HCT116 (cell line): Measurements from ENCODE around the gene NFIA.

Experiments used
- EZH2 ChIP-seq: fragments of 200-600 bp; sonication (generic); IDR thresholded peaks from 2 replicates; pipeline ENCODE4 v1.6.1; 2017; ENCODE audit warnings: antibody characterized with exemption, mixed run types
- MAX ChIP-seq: IDR thresholded peaks from 2 replicates; pipeline ENCODE4 v1.6.1; 2012
- POLR2A ChIP-seq: IDR thresholded peaks from 2 replicates; pipeline ENCODE4 v1.7.0; 2011; ENCODE audit warnings: borderline replicate concordance; ENCODE audit not compliant: insufficient read depth, insufficient read length; ENCODE audit errors: extremely low read depth
- POLR2AphosphoS5 ChIP-seq: IDR thresholded peaks from 2 replicates; pipeline ENCODE4 v1.6.1; 2011; ENCODE audit warnings: mild to moderate bottlenecking, low read depth, low read length, moderate library complexity
- TF ChIP-seq, protein P1 (sequence below), 3 experiments: fragments of 200-600 bp in 1 of 3; sonication (generic) in 1 of 3; IDR thresholded peaks in 2 of 3; conservative IDR thresholded peaks in 1 of 3; 2 replicates each; pipeline ENCODE4 v1.5.1; 2012 to 2017; ENCODE audit warnings: low read depth in 2 of 3, low read length in 2 of 3, antibody characterized with exemption in 1 of 3, borderline replicate concordance in 1 of 3, control low read depth in 1 of 3, mild to moderate bottlenecking in 1 of 3, mixed read lengths in 1 of 3, mixed run types in 1 of 3, moderate library complexity in 1 of 3; ENCODE audit not compliant: insufficient read depth in 1 of 3

DNA sequence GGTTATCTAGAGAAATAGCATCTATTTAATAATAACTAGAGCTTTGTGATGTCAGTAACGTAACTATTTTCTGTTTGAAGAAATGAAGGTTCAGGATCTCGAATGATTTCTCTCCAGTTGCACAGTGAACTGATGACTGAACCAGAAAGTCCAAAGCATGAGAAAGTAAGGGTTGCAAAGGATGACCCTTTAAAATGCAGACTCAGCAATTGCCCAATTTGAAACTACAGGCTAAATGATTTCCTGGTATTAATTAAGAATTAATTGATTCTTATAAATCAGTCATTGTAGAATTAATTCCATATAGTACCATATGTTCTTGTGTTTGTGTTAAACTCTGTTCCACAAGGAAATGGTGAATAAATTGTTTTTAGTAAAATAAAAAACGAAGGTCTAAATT, 318.6 kb downstream of the NFIA start:
- no peak for TF ChIP-seq EZH2
- TF ChIP-seq POLR2A, result no peak
- TF ChIP-seq POLR2AphosphoS5, result no peak
- no peak for TF ChIP-seq MAX
- TF ChIP-seq, protein P1, sequence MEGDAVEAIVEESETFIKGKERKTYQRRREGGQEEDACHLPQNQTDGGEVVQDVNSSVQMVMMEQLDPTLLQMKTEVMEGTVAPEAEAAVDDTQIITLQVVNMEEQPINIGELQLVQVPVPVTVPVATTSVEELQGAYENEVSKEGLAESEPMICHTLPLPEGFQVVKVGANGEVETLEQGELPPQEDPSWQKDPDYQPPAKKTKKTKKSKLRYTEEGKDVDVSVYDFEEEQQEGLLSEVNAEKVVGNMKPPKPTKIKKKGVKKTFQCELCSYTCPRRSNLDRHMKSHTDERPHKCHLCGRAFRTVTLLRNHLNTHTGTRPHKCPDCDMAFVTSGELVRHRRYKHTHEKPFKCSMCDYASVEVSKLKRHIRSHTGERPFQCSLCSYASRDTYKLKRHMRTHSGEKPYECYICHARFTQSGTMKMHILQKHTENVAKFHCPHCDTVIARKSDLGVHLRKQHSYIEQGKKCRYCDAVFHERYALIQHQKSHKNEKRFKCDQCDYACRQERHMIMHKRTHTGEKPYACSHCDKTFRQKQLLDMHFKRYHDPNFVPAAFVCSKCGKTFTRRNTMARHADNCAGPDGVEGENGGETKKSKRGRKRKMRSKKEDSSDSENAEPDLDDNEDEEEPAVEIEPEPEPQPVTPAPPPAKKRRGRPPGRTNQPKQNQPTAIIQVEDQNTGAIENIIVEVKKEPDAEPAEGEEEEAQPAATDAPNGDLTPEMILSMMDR (IDR thresholded peaks at IDR 0.05 in 2 of 3, conservative IDR thresholded peaks at IDR 0.05 in 1 of 3; ENCODE audit: borderline replicate concordance in 1 of 3, insufficient read depth in 1 of 3, low read depth in 2 of 3, low read length in 2 of 3), result no peak
